B cell (primary cell): ENCODE results near the gene RBM20. TPM values are rescaled to one million over a fixed set of nuclear protein-coding genes. Genes with fewer than 3 reads are reported as not detected.

ENCODE experiments used
- ATAC-seq: fragments of 200-7000 bp; cut with Tn5 transposase; one replicate; pipeline ENCODE4 v1.10.0; 2021; ENCODE audit warnings: low read depth, mild to moderate bottlenecking, moderate number of reproducible peaks, moderate library complexity
- CTCF ChIA-PET: fragments of 350-600 bp; sonication (Branson Sonifier 250); formaldehyde crosslinking; loops from one replicate; lab custom pipeline; 2021; ENCODE audit warnings: antibody characterized with exemption, inconsistent platforms; lab: Charles Lee
- POLR2A ChIA-PET: fragments of 350-600 bp; sonication (Branson Sonifier 250); formaldehyde crosslinking; loops from one replicate; lab custom pipeline; 2021; ENCODE audit warnings: antibody characterized with exemption; lab: Charles Lee
- DNase-seq: peaks from one replicate; pipeline ENCODE4 v3.0.0; 2013
- H2AFZ ChIP-seq: 2 replicates; pipeline ENCODE4 v1.6.1; 2012; ENCODE audit warnings: mild to moderate bottlenecking, low read depth, low read length; ENCODE audit not compliant: insufficient read depth, poor library complexity, severe bottlenecking
- H3K27ac ChIP-seq, 2 donors: 1 replicate in 1 of 2; 2 replicates in 1 of 2; pipeline ENCODE4 v1.5.1; 2012 to 2013; ENCODE audit warnings: low read length in 2 of 2, mild to moderate bottlenecking in 2 of 2, moderate library complexity in 1 of 2
- H3K27me3 ChIP-seq, 4 experiments: fragments of 200-600 bp in 1 of 4; sonication (generic) in 1 of 4; replicated peaks in 1 of 4; 1 replicate in 2 of 4; 2 replicates in 2 of 4; pipeline versions ENCODE4 v1.6.1 to v1.7.0; 2013 to 2016; ENCODE audit warnings: low read length in 3 of 4, mild to moderate bottlenecking in 2 of 4, mixed read lengths in 1 of 4, moderate library complexity in 1 of 4; ENCODE audit not compliant: insufficient read depth in 4 of 4, control insufficient read depth in 3 of 4; ENCODE audit errors: control extremely low read depth in 1 of 4
- H3K36me3 ChIP-seq, 2 experiments: replicated peaks in 1 of 2; 1 replicate in 1 of 2; 2 replicates in 1 of 2; pipeline versions ENCODE4 v1.6.1 to v1.7.1; 2013; ENCODE audit warnings: low read length in 1 of 2; ENCODE audit not compliant: insufficient read depth in 2 of 2, control insufficient read depth in 1 of 2; ENCODE audit errors: control extremely low read depth in 1 of 2, extremely low read depth in 1 of 2
- H3K4me1 ChIP-seq, 2 donors: fragments of 200-600 bp in 1 of 2; sonication (generic) in 1 of 2; 1 replicate in 1 of 2; 2 replicates in 1 of 2; pipeline versions ENCODE4 v1.5.1 to v1.6.1; 2013 to 2017; ENCODE audit warnings: low read length in 2 of 2; ENCODE audit not compliant: control insufficient read depth in 2 of 2, insufficient read depth in 2 of 2
- H3K4me2 ChIP-seq: replicated peaks from 2 replicates; pipeline ENCODE3; 2012; ENCODE audit warnings: mild to moderate bottlenecking, low read depth, low read length; ENCODE audit not compliant: poor library complexity, severe bottlenecking
- H3K4me3 ChIP-seq, 5 experiments: fragments of 200-600 bp in 1 of 5; sonication (generic) in 1 of 5; 1 replicate in 3 of 5; 2 replicates in 2 of 5; pipeline versions ENCODE4 v1.5.1 to v1.7.0; 2011 to 2016; ENCODE audit warnings: low read length in 4 of 5, mild to moderate bottlenecking in 4 of 5, low read depth in 2 of 5, control low read depth in 1 of 5, moderate library complexity in 1 of 5; ENCODE audit not compliant: insufficient read depth in 1 of 5; ENCODE audit errors: control extremely low read depth in 1 of 5, extremely low read depth in 1 of 5
- H3K79me2 ChIP-seq: fragments of 200-600 bp; sonication (generic); one replicate; pipeline ENCODE4 v1.6.0; 2016; ENCODE audit warnings: low read length; ENCODE audit not compliant: control insufficient read depth, insufficient read depth
- H3K9ac ChIP-seq: fragments of 200-600 bp; sonication (generic); 2 replicates; pipeline ENCODE4 v1.6.1; 2017; ENCODE audit warnings: mild to moderate bottlenecking, low read length, moderate library complexity
- H3K9me3 ChIP-seq, 3 donors: one replicate each; pipeline versions ENCODE4 v1.6.1 to v1.7.1; 2013; ENCODE audit warnings: low read length in 2 of 3; ENCODE audit not compliant: control insufficient read depth in 2 of 3, insufficient read depth in 1 of 3; ENCODE audit errors: control extremely low read depth in 1 of 3
- H4K20me1 ChIP-seq: 2 replicates; pipeline ENCODE4 v1.6.0; 2012; ENCODE audit warnings: mild to moderate bottlenecking, low read length; ENCODE audit not compliant: insufficient read depth, control insufficient read depth, poor library complexity, severe bottlenecking
- H3K27ac Mint-ChIP-seq: one replicate; pipeline ENCODE4 v1.8.0; 2021; ENCODE audit warnings: mixed read lengths
- H3K27me3 Mint-ChIP-seq: one replicate; pipeline ENCODE4 v1.8.0; 2021; ENCODE audit warnings: mixed read lengths
- H3K4me1 Mint-ChIP-seq: one replicate; pipeline ENCODE4 v1.8.0; 2021; ENCODE audit warnings: mixed read lengths
- H3K4me3 Mint-ChIP-seq: one replicate; pipeline ENCODE4 v1.8.0; 2021; ENCODE audit warnings: mixed read lengths
- H3K9me3 Mint-ChIP-seq: one replicate; pipeline ENCODE4 v1.8.0; 2022; ENCODE audit warnings: mixed read lengths; ENCODE audit not compliant: insufficient read depth
- EZH2 ChIP-seq: IDR thresholded peaks from 2 replicates; pipeline ENCODE4 v1.6.1; 2012; ENCODE audit warnings: borderline replicate concordance, low read depth, mild to moderate bottlenecking, moderate library complexity, low read length; ENCODE audit not compliant: insufficient read depth, poor library complexity, severe bottlenecking
- WGBS: methylation state at CpG from one replicate; pipeline ENCODE4 v1.1.5; 2013; ENCODE audit warnings: missing lambda C conversion rate; ENCODE audit not compliant: insufficient coverage; 5-methylcytosine and 5-hydroxymethylcytosine counted together
- intact Hi-C: fragments of 100-400 bp; cut with micrococcal nuclease; formaldehyde crosslinking; loops from one replicate; pipeline ENCODE4 v1.10.0; 2022
- polyA plus RNA-seq: library from polyadenylated mRNA; depleted of rRNA; stranded (reverse); fragments of >200 nt; gene quantifications from 2 replicates; pipeline ENCODE4 v1.2.3, GENCODE V29; 2012
- total RNA-seq, 2 donors: library from RNA; stranded (reverse); fragments of 120-200 nt in 1 of 2; gene quantifications; 1 replicate in 1 of 2; 2 replicates in 1 of 2; pipeline versions ENCODE4 v1.2.3 to v1.2.4, GENCODE V29; 2013 to 2022
- TF ChIP-seq, protein P1 (sequence below): fragments of 200-600 bp; IDR thresholded peaks from one replicate; pipeline ENCODE4 v1.8.0; 2022; ENCODE audit warnings: antibody characterized with exemption, mild to moderate bottlenecking

Gene RBM20
- total and polyA plus RNA-seq, 2 donors (not counting 1 experiment from before 2014, with no cell fraction given) = not detected

DNA sequence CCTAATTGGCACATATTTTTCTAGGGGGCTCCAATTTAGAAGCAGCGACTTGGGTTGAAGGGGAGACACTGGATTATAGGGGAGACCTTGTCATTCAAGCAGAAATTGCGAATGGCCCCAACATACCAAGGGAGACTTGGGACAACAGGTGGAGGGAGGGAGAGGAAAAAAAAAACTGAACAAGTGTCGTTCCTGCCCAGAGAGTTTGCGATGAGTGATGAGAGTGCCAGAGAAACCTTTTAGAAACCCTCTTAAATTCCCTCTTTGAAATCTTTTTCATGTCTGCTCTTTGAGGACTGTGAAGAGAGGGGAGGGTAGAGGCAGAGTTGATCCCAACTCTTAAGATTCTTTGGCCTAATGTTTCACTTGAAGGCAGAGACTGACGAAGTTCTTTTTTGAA, 24.3 kb downstream of the RBM20 start:
- peaks cover 3 to 8% of the 10 kb centered on the region in 2 donors for H3K4me1 ChIP-seq
- no peak overlapping the region for H3K9ac ChIP-seq
- peaks cover 31% of the 10 kb centered on the region for H3K27me3 Mint-ChIP-seq
- H2AFZ ChIP-seq = no peak overlapping the region
- ChIA-PET POLR2A (no interaction called here), CTCF (no interaction called here)
- TF ChIP-seq, protein P1, sequence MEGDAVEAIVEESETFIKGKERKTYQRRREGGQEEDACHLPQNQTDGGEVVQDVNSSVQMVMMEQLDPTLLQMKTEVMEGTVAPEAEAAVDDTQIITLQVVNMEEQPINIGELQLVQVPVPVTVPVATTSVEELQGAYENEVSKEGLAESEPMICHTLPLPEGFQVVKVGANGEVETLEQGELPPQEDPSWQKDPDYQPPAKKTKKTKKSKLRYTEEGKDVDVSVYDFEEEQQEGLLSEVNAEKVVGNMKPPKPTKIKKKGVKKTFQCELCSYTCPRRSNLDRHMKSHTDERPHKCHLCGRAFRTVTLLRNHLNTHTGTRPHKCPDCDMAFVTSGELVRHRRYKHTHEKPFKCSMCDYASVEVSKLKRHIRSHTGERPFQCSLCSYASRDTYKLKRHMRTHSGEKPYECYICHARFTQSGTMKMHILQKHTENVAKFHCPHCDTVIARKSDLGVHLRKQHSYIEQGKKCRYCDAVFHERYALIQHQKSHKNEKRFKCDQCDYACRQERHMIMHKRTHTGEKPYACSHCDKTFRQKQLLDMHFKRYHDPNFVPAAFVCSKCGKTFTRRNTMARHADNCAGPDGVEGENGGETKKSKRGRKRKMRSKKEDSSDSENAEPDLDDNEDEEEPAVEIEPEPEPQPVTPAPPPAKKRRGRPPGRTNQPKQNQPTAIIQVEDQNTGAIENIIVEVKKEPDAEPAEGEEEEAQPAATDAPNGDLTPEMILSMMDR = no peak
- no peak for TF ChIP-seq EZH2
- no peaks in the 10 kb centered on the region for H4K20me1 ChIP-seq
- peaks cover 2% of the 10 kb centered on the region for H3K4me1 Mint-ChIP-seq
- ATAC-seq (no peak), DNase-seq (no peak)
- WGBS = 100% methylated on average over 2 of the region's 5 CpGs
- no peak overlapping the region for H3K27ac Mint-ChIP-seq
- H3K27ac ChIP-seq = no peak overlapping the region
- no peaks in the 10 kb centered on the region for H3K36me3 ChIP-seq
- H3K27me3 ChIP-seq = no peaks in the 10 kb centered on the region
- no peak overlapping the region for H3K4me2 ChIP-seq
- H3K9me3 Mint-ChIP-seq = no peaks in the 10 kb centered on the region
- no peak overlapping the region for H3K4me3 Mint-ChIP-seq
- no peaks in the 10 kb centered on the region for H3K9me3 ChIP-seq
- intact Hi-C loops = no loop called here
- H3K79me2 ChIP-seq = no peaks in the 10 kb centered on the region
- no peak overlapping the region for H3K4me3 ChIP-seq

- no peaks in the 10 kb centered on the region for H3K79me2 ChIP-seq
- H3K4me1 ChIP-seq = peaks cover 3 to 8% of the 10 kb centered on the region in 2 donors
- no peak overlapping the region for H3K9ac ChIP-seq
- no peak for TF ChIP-seq EZH2
- TF ChIP-seq, protein P1 = no peak
- no peak overlapping the region for H3K4me3 Mint-ChIP-seq
- CTCF ChIA-PET = no interaction called here
- no peak overlapping the region for H3K4me3 ChIP-seq
- WGBS = 100% methylated on average over 4 of the region's 6 CpGs
- no peak overlapping the region for H3K27ac Mint-ChIP-seq
- no peaks in the 10 kb centered on the region for H3K9me3 Mint-ChIP-seq
- no peaks in the 10 kb centered on the region for H3K36me3 ChIP-seq
- no peaks in the 10 kb centered on the region for H4K20me1 ChIP-seq
- H3K27me3 Mint-ChIP-seq = peaks cover 38% of the 10 kb centered on the region
- no peak for DNase-seq
- H3K9me3 ChIP-seq = no peaks in the 10 kb centered on the region
- no peak overlapping the region for H2AFZ ChIP-seq
- POLR2A ChIA-PET = no interaction called here
- ATAC-seq = no peak
- H3K4me2 ChIP-seq = no peak overlapping the region
- H3K27me3 ChIP-seq = no peaks in the 10 kb centered on the region
- H3K4me1 Mint-ChIP-seq = peaks cover 2% of the 10 kb centered on the region
- intact Hi-C loops = no loop called here
- no peak overlapping the region for H3K27ac ChIP-seq
These were observed 26.2 kb downstream of the RBM20 start for GRCh38 chr10:110670335-110670734.
